T-helper 1 cell treated with Interleukin-12 subunit alpha and Interleukin-12 subunit beta and Interleukin-4 antibody, amounts not matched to agents 30 ng/mL and 1 ng/mL, for 36 hours (primary cell): ENCODE measurements around the gene TTC21B. TPM values are rescaled to one million over a fixed set of nuclear protein-coding genes. Genes with fewer than 3 reads are reported as not detected.
"Not testable (repeated sequence)": the region's sequence is repeated elsewhere in the genome, so short reads cannot be mapped to it uniquely, and the experiment has no call there.

Experiments
- intact Hi-C: fragments of 100-400 bp; cut with micrococcal nuclease; formaldehyde crosslinking; loops from one replicate; pipeline ENCODE4 v1.15.1; 2024
- total RNA-seq: library from RNA; stranded (reverse); gene quantifications from 2 replicates; pipeline ENCODE4 v1.2.3, GENCODE V29; 2022

The TTC21B gene
- total RNA-seq: 20.4 and 22.7 TPM in 2 replicates

- intact Hi-C loops: loop anchor here (1.0 to 5.0 kb wide), 12 partner anchors 11 to 1057 kb away; partner anchors contain the start of genes GALNT3, SCN1A and SCN9A
Measured at GRCh38 chr2:165953655-165954606, at the start of gene TTC21B. TSS of gene TTC21B (minus strand) at chr2:165953776. CDS start at chr2:165953705, 71 bp downstream.

GRCh38 chr2:166000401-166000800 lies 46.8 kb upstream of the TTC21B start:
- intact Hi-C loops: no loop called here

GRCh38 chr2:165990846-165991245 lies 37.3 kb upstream of the TTC21B start:
- intact Hi-C loops: no loop called here

- intact Hi-C loops: no loop called here
Measured at GRCh38 chr2:165989851-165990250, 36.3 kb upstream of the TTC21B start.

GRCh38 chr2:165985120-165985519 lies 31.5 kb upstream of the TTC21B start:
- intact Hi-C loops: no loop called here

- intact Hi-C loops: not testable (repeated sequence)
Measured at GRCh38 chr2:165972161-165972560, 18.6 kb upstream of the TTC21B start.

- intact Hi-C loops: no loop called here
Measured at GRCh38 chr2:165970663-165971062, 17.1 kb upstream of the TTC21B start.

- intact Hi-C loops: no loop called here
Measured at GRCh38 chr2:165969227-165969626, 15.7 kb upstream of the TTC21B start.

GRCh38 chr2:165967746-165968145 lies 14.2 kb upstream of the TTC21B start:
- intact Hi-C loops: no loop called here

GRCh38 chr2:165961818-165962217 lies 8.2 kb upstream of the TTC21B start:
- intact Hi-C loops: no loop called here

GRCh38 chr2:165959371-165959770 lies 5.8 kb upstream of the TTC21B start:
- intact Hi-C loops: no loop called here

GRCh38 chr2:165958313-165958960 lies 4.9 kb upstream of the TTC21B start:
- intact Hi-C loops: no loop called here

- intact Hi-C loops: no loop called here
Measured at GRCh38 chr2:165957030-165957675, 3.6 kb upstream of the TTC21B start.

GRCh38 chr2:165953306-165953654 lies 296 bp downstream of the TTC21B start:
- intact Hi-C loops: loop anchor here (1.0 to 5.0 kb wide), 10 partner anchors 10 to 1056 kb away; partner anchors contain the start of genes GALNT3 and SCN9A

- intact Hi-C loops: loop anchor here (1.0 to 5.0 kb wide), 10 partner anchors 9 to 1055 kb away; partner anchors contain the start of genes GALNT3 and SCN9A
Measured at GRCh38 chr2:165952741-165953211, 800 bp downstream of the TTC21B start.

- intact Hi-C loops: loop anchor here (2.0 to 5.0 kb wide), 6 partner anchors 31 to 1055 kb away; partner anchors contain the start of gene SCN9A
Measured at GRCh38 chr2:165952085-165952484, 1.5 kb downstream of the TTC21B start.

- intact Hi-C loops: loop anchor here (5.0 kb wide), 3 partner anchors 427 to 1053 kb away; partner anchors contain the start of gene SCN9A
Measured at GRCh38 chr2:165950438-165950837, 3.1 kb downstream of the TTC21B start.

- intact Hi-C loops: no loop called here
Measured at GRCh38 chr2:165941827-165942226, 11.7 kb downstream of the TTC21B start.

GRCh38 chr2:165938237-165938636 lies 15.3 kb downstream of the TTC21B start:
- intact Hi-C loops: loop anchor here (5.0 kb wide), 1 partner anchor 646 kb away; no protein-coding TSS in a partner anchor

GRCh38 chr2:165933211-165933910 lies 20.2 kb downstream of the TTC21B start:
- intact Hi-C loops: no loop called here

GRCh38 chr2:165927774-165928173 lies 25.8 kb downstream of the TTC21B start:
- intact Hi-C loops: no loop called here
